ENCODE results near the gene ROR1.

DNA sequence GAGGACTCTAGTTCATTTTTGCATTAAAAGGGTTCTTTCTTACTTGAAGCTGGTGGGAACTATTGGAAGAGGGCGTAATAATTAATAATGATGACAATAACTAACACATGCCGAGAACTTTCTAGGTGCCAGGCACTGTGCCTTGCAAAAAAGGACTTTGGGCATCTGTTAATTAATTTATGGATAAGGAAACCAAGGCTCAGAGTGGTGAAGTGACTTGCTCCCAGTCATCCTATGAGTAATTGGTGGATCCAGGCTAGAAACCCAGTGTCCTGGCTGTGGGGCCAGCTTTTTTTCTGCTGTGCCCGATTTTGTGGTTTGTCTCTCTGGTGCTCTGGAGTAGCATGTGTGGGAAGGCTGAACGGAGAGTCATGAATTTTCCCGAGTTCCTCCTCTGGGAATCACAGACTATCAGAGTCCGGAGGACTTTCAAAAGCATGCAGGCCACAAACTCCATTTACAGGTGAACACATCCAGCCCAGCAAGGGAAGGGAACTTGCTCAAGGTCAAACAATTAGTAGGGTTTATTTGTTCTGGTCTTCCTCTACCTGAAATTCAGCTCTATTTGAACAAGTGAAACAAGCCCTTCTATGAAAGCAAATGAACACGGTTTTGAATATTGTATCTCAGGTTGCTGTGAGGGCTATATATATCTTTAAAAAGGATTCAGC lies 23.4 kb downstream of the ROR1 start:
- TF ChIP-seq CTCF (IDR thresholded peaks at IDR 0.05), result no peak
- no peak for TF ChIP-seq POLR2A (IDR thresholded peaks at IDR 0.05)

Data from testis (tissue), 2 donors.